ENCODE data around the gene NELFCD. TPM values are rescaled to one million over a fixed set of nuclear protein-coding genes. Genes with fewer than 3 reads are reported as not detected.
"Not testable (repeated sequence)": the region's sequence is repeated elsewhere in the genome, so short reads cannot be mapped to it uniquely, and the experiment has no call there.

NELFCD gene
- total and polyA plus RNA-seq, 2 experiments from 2014 or later = 36.3 to 57.4 TPM

DNA sequence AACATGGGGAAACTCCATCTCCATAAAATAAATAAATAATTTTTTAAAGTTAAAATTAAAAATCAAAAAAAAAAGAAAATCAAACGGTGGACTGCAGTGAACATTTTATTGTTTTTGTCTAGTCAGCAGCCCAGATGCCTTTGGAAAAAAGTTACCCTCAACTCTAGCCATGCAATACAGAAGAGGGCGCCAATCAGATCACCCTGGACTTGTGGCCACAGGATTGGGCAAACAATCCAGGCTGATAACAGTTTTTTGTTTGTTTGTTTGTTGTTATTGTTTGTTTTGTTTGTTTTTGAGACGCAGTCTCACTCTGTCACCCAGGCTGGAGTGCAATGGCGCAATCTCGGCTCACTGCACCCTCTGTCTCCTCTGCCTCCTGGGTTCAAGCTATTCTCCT is 30.5 kb upstream of the NELFCD start:
- Histone ChIP-seq H3K79me2 (ENCODE audit: insufficient read depth) (no peaks in the 10 kb centered on the region), H3K4me3 (no peak overlapping the region), H4K20me1 (ENCODE audit: insufficient read depth) (no peaks in the 10 kb centered on the region), H3K27me3 (replicated peaks; ENCODE audit: insufficient read depth) (peaks cover 12% of the 10 kb centered on the region; the same call in 1 of the 2 replicates), H3K4me1 (ENCODE audit: insufficient read depth) (no peaks in the 10 kb centered on the region), H2AFZ (no peak overlapping the region), H3K9me2 (ENCODE audit: insufficient read depth) (no peaks in the 10 kb centered on the region), H3K36me3 (ENCODE audit: low read depth) (no peaks in the 10 kb centered on the region), H3K9ac (no peak overlapping the region), H3K27ac (no peak overlapping the region), H3K4me2 (ENCODE audit: unreplicated experiment) (no peak overlapping the region), H3F3A (ENCODE audit: insufficient read depth) (no peaks in the 10 kb centered on the region), H3K9me3 (ENCODE audit: low read depth) (no peaks in the 10 kb centered on the region)
- TF ChIP-seq EZH2 (IDR thresholded peaks at IDR 0.05; ENCODE audit: insufficient read depth, poor library complexity, severe bottlenecking) (no peak), EZH2phosphoT487 (IDR thresholded peaks at IDR 0.05; ENCODE audit: insufficient read depth, low read depth) (no peak)
- 70 to 71% methylated on average over 5 of the region's 5 CpGs for WGBS, 2 experiments (ENCODE audit: low coverage in 1 of 2, low lambda C conversion rate in 2 of 2, missing lambda C conversion rate in 2 of 2)
- no peak for DNase-seq
- in situ Hi-C loops (cut with MboI) = no loop called here

- H2AFZ ChIP-seq = no peak overlapping the region
- no peaks in the 10 kb centered on the region for H3K79me2 ChIP-seq (ENCODE audit: insufficient read depth)
- no peaks in the 10 kb centered on the region for H4K20me1 ChIP-seq (ENCODE audit: insufficient read depth)
- H3K27me3 ChIP-seq (replicated peaks; ENCODE audit: insufficient read depth) = peaks cover 6% of the 10 kb centered on the region; the same call in 1 of the 2 replicates
- H3K4me1 ChIP-seq (ENCODE audit: insufficient read depth) = no peaks in the 10 kb centered on the region
- H3K9me2 ChIP-seq (ENCODE audit: insufficient read depth) = no peaks in the 10 kb centered on the region
- H3K9ac ChIP-seq = no peak overlapping the region
- H3K4me3 ChIP-seq = no peak overlapping the region
- no peaks in the 10 kb centered on the region for H3F3A ChIP-seq (ENCODE audit: insufficient read depth)
- no peak overlapping the region for H3K27ac ChIP-seq
- H3K9me3 ChIP-seq (ENCODE audit: low read depth) = no peaks in the 10 kb centered on the region
- TF ChIP-seq EZH2phosphoT487 (IDR thresholded peaks at IDR 0.05; ENCODE audit: insufficient read depth, low read depth) (no peak), EZH2 (IDR thresholded peaks at IDR 0.05; ENCODE audit: insufficient read depth, poor library complexity, severe bottlenecking) (no peak)
- in situ Hi-C loops (cut with MboI) = no loop called here
- DNase-seq = no peak
- H3K36me3 ChIP-seq (ENCODE audit: low read depth) = no peaks in the 10 kb centered on the region
- H3K4me2 ChIP-seq (ENCODE audit: unreplicated experiment) = no peak overlapping the region
Observed at GRCh38 chr20:58953050-58953449, 28.0 kb upstream of the NELFCD start.

- in situ Hi-C loops (cut with MboI) = no loop called here
- no peaks in the 10 kb centered on the region for H3K4me1 ChIP-seq (ENCODE audit: insufficient read depth)
- no peaks in the 10 kb centered on the region for H3K36me3 ChIP-seq (ENCODE audit: low read depth)
- H3F3A ChIP-seq (ENCODE audit: insufficient read depth) = no peaks in the 10 kb centered on the region
- H3K27me3 ChIP-seq (replicated peaks; ENCODE audit: insufficient read depth) = peaks cover 6% of the 10 kb centered on the region; the same call in 1 of the 2 replicates
- H3K27ac ChIP-seq = no peak overlapping the region
- no peaks in the 10 kb centered on the region for H3K9me2 ChIP-seq (ENCODE audit: insufficient read depth)
- H3K9me3 ChIP-seq (ENCODE audit: low read depth) = no peaks in the 10 kb centered on the region
- H3K4me3 ChIP-seq = no peak overlapping the region
- TF ChIP-seq EZH2phosphoT487 (IDR thresholded peaks at IDR 0.05; ENCODE audit: insufficient read depth, low read depth) (no peak), EZH2 (IDR thresholded peaks at IDR 0.05; ENCODE audit: insufficient read depth, poor library complexity, severe bottlenecking) (no peak)
- H3K79me2 ChIP-seq (ENCODE audit: insufficient read depth) = no peaks in the 10 kb centered on the region
- no peak overlapping the region for H3K9ac ChIP-seq
- WGBS, 2 experiments (ENCODE audit: low coverage in 1 of 2, low lambda C conversion rate in 2 of 2, missing lambda C conversion rate in 2 of 2) = 76 to 77% methylated on average over 8 of the region's 8 CpGs
- no peak overlapping the region for H3K4me2 ChIP-seq (ENCODE audit: unreplicated experiment)
- no peak for DNase-seq
- H4K20me1 ChIP-seq (ENCODE audit: insufficient read depth) = no peaks in the 10 kb centered on the region
- H2AFZ ChIP-seq = no peak overlapping the region
Observed at GRCh38 chr20:58956078-58956477, 25.0 kb upstream of the NELFCD start.

- no peak overlapping the region for H2AFZ ChIP-seq
- no peaks in the 10 kb centered on the region for H3K4me1 ChIP-seq (ENCODE audit: insufficient read depth)
- TF ChIP-seq EZH2phosphoT487 (IDR thresholded peaks at IDR 0.05; ENCODE audit: insufficient read depth, low read depth) (no peak), EZH2 (IDR thresholded peaks at IDR 0.05; ENCODE audit: insufficient read depth, poor library complexity, severe bottlenecking) (no peak)
- peaks cover 10% of the 10 kb centered on the region for H3K27me3 ChIP-seq (replicated peaks; ENCODE audit: insufficient read depth)
- H3K4me3 ChIP-seq = no peak overlapping the region
- no peak overlapping the region for H3K4me2 ChIP-seq (ENCODE audit: unreplicated experiment)
- no peaks in the 10 kb centered on the region for H4K20me1 ChIP-seq (ENCODE audit: insufficient read depth)
- 66 to 84% methylated on average over 6 of the region's 6 CpGs for WGBS, 2 experiments (ENCODE audit: low coverage in 1 of 2, low lambda C conversion rate in 2 of 2, missing lambda C conversion rate in 2 of 2)
- H3K9me2 ChIP-seq (ENCODE audit: insufficient read depth) = no peaks in the 10 kb centered on the region
- H3K9me3 ChIP-seq (ENCODE audit: low read depth) = no peaks in the 10 kb centered on the region
- H3K27ac ChIP-seq = no peak overlapping the region
- no peaks in the 10 kb centered on the region for H3K79me2 ChIP-seq (ENCODE audit: insufficient read depth)
- in situ Hi-C loops (cut with MboI) = no loop called here
- no peaks in the 10 kb centered on the region for H3F3A ChIP-seq (ENCODE audit: insufficient read depth)
- DNase-seq = no peak
- H3K9ac ChIP-seq = no peak overlapping the region
- no peaks in the 10 kb centered on the region for H3K36me3 ChIP-seq (ENCODE audit: low read depth)
Observed at GRCh38 chr20:58959652-58960051, 21.4 kb upstream of the NELFCD start.

DNA sequence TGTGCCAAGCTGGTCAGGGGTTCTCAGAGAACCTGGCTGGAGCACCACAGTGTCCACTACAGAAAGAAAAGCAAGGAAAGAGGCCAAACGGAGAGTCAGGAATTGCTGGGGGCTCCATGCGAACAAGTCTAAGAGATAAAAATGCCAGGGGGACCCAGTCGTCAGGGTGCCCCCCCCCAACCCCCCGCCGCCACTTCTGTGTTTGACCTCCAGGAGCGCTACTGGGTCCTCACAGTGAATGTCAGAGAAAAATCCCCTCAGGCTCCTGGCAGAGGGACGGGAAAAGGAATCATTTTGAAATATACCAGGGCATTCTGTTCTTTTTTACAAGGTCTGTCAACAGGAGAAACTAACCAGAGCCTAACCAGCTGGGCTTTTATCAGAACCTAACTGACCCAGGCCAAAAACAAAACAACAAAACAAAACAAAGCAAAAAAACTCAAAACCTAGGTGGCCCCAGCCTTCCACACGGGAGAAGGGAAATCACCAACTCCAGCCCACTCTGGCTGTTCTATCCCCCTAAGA is 17.9 kb upstream of the NELFCD start:
- DNase-seq = no peak
- H3K9me3 ChIP-seq (ENCODE audit: low read depth) = no peaks in the 10 kb centered on the region
- H3K27ac ChIP-seq = no peak overlapping the region
- H4K20me1 ChIP-seq (ENCODE audit: insufficient read depth) = no peaks in the 10 kb centered on the region
- H2AFZ ChIP-seq = no peak overlapping the region
- H3K79me2 ChIP-seq (ENCODE audit: insufficient read depth) = no peaks in the 10 kb centered on the region
- in situ Hi-C loops (cut with MboI) = no loop called here
- WGBS, 2 experiments (ENCODE audit: low coverage in 1 of 2, low lambda C conversion rate in 2 of 2, missing lambda C conversion rate in 2 of 2) = 21 to 38% methylated on average over 6 to 8 of the region's 8 CpGs
- H3K4me2 ChIP-seq (ENCODE audit: unreplicated experiment) = no peak overlapping the region
- TF ChIP-seq EZH2 (IDR thresholded peaks at IDR 0.05; ENCODE audit: insufficient read depth, poor library complexity, severe bottlenecking) (no peak), EZH2phosphoT487 (IDR thresholded peaks at IDR 0.05; ENCODE audit: insufficient read depth, low read depth) (no peak)
- H3K4me3 ChIP-seq = no peak overlapping the region
- no peaks in the 10 kb centered on the region for H3K4me1 ChIP-seq (ENCODE audit: insufficient read depth)
- no peaks in the 10 kb centered on the region for H3K9me2 ChIP-seq (ENCODE audit: insufficient read depth)
- peaks cover 15% of the 10 kb centered on the region for H3K27me3 ChIP-seq (replicated peaks; ENCODE audit: insufficient read depth)
- H3K36me3 ChIP-seq (ENCODE audit: low read depth) = no peaks in the 10 kb centered on the region
- H3K9ac ChIP-seq = no peak overlapping the region
- H3F3A ChIP-seq (ENCODE audit: insufficient read depth) = no peaks in the 10 kb centered on the region

- peaks cover 15% of the 10 kb centered on the region for H3K27me3 ChIP-seq (replicated peaks; ENCODE audit: insufficient read depth)
- H3K4me2 ChIP-seq (ENCODE audit: unreplicated experiment); H2AFZ ChIP-seq; H3F3A ChIP-seq (ENCODE audit: insufficient read depth); DNase-seq; in situ Hi-C loops (cut with MboI); H3K36me3 ChIP-seq (ENCODE audit: low read depth); H3K27ac ChIP-seq; H3K79me2 ChIP-seq (ENCODE audit: insufficient read depth); H3K4me3 ChIP-seq; H3K4me1 ChIP-seq (ENCODE audit: insufficient read depth); H3K9me3 ChIP-seq (ENCODE audit: low read depth); H4K20me1 ChIP-seq (ENCODE audit: insufficient read depth); H3K9me2 ChIP-seq (ENCODE audit: insufficient read depth); H3K9ac ChIP-seq: not testable (repeated sequence)
- WGBS, 2 experiments (ENCODE audit: low coverage in 1 of 2, low lambda C conversion rate in 2 of 2, missing lambda C conversion rate in 2 of 2) = 60 to 64% methylated on average over 5 of the region's 5 CpGs
Observed at GRCh38 chr20:58963922-58964321, 17.1 kb upstream of the NELFCD start.

All from GM23248 (cell line).